ENCODE data around the gene PCDHGA10.
"Not testable (repeated sequence)": the region's sequence is repeated elsewhere in the genome, so short reads cannot be mapped to it uniquely, and the experiment has no call there.

Gene PCDHGA10

DNA sequence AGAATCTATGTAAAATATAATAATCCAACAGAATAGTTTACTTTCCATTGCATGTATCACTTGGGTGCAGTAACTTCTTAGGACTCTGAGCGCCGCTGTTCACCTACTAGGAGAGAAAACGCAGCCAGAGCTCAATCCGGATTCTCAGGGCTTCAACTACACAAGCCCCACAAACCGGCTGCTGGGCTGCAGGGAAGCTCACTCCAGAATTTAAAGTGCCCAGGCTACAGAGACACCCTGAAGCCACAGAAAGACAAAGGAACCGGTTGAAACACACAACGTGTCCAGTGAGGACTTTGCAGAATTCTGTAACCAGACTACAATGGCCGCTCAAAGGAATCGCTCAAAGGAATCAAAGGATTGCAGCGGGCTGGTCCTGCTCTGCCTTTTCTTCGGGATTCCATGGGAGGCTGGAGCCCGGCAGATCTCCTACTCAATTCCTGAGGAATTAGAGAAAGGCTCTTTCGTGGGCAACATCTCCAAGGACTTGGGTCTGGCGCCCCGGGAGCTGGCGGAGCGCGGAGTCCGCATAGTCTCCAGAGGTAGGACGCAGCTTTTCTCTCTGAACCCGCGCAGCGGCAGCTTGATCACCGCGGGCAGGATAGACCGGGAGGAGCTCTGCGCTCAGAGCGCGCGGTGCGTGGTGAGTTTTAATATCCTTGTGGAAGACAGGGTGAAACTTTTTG, at the start of gene PCDHGA10:
PCDHGA10 (plus strand) TSS at position 134 of the 686 bp plus-strand sequence; CDS start at position 323, 189 bp downstream.
- DNase-seq, result no peak

DNA sequence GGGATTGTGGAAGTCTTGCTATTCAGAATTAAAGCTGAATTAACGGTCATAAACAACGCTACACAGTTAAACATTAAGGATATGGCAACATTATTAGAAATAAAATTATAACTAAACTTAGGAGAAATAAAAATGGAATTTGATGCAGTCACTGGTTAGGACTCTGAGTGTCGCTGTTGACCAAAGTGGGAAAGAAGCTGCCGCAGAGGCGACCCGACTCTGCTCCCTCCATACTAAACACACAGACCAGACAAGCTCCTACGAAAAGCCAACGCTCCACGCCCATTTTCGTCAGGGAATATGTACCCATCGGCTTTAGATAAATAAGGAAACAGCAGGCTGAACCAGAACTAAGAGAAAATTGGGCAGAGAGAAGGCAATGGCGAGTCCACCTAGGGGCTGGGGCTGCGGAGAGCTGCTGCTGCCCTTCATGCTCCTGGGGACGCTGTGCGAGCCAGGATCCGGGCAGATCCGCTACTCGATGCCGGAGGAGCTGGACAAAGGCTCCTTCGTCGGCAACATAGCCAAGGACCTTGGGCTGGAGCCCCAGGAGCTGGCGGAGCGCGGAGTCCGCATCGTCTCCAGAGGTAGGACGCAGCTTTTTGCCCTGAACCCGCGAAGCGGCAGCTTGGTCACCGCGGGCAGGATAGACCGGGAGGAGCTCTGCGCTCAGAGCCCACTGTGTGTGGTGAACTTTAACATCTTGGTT, 48.7 kb upstream of the PCDHGA10 start, which contains the start of gene PCDHGA5:
PCDHGA5 (plus strand) TSS at position 211 of the 709 bp plus-strand sequence; CDS start at position 380, 169 bp downstream.
- DNase-seq, result no peak

DNA sequence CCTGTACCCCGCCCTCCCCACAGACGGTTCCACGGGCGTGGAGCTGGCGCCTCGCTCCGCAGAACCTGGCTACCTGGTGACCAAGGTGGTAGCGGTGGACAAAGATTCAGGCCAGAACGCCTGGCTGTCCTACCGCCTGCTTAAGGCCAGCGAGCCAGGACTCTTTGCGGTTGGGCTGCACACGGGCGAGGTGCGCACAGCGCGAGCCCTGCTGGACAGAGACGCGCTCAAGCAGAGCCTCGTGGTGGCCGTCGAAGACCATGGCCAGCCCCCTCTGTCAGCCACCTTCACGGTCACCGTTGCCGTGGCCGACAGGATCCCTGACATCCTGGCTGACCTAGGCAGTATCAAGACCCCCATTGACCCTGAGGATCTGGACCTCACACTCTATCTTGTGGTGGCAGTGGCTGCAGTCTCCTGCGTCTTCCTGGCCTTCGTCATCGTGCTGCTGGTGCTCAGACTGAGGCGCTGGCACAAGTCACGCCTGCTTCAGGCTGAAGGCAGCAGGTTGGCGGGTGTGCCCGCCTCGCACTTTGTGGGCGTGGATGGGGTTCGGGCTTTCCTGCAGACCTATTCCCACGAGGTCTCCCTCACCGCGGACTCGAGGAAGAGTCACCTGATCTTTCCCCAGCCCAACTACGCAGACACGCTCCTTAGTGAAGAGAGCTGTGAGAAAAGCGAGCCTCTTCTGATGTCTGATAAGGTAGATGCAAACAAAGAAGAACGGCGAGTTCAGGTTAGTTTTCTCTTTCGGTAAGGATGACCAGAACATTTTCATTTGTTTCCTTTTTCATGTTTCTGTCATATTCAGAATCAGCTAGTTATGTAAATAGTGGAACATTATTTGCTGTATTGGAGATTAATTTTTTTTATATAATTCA, 46.5 kb upstream of the PCDHGA10 start:
- DNase-seq, result no peak

DNA sequence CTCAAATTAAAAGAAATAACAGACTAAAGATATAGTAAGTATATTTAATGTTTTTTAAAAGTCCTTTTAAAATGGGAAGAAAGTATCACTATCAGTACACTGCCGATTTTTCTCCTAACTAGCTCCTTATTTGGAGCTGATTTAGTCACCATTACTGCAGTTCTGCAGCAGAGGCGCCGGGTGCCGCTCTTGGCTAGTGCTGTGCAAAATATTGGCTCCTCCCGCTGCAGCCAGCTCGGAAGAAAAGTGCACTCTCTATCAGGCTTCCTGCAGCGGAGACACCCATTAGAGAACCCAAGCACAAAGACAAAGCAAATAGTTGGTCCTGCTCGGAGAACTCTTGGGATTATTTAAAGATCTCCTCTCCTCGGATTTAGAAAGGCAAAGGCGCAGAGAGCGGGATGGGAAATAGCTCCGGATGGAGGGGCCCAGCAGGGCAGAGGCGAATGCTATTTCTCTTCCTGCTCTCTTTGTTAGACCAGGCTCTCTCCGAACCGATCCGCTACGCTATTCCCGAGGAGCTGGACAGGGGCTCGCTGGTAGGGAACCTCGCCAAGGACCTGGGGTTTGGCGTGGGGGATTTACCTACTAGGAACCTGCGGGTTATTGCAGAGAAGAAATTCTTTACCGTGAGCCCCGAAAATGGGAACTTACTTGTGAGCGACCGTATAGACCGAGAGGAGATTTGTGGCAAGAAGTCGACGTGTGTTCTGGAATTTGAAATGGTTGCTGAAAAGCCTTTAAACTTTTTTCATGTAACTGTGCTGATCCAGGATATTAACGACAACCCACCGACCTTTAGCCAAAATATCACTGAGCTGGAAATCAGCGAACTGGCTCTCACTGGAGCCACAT, 42.6 kb upstream of the PCDHGA10 start, which contains the start of gene PCDHGB3:
PCDHGB3 (plus strand) TSS at position 249 of the 855 bp plus-strand sequence; CDS start at position 402, 153 bp downstream.
- no peak for DNase-seq

DNA sequence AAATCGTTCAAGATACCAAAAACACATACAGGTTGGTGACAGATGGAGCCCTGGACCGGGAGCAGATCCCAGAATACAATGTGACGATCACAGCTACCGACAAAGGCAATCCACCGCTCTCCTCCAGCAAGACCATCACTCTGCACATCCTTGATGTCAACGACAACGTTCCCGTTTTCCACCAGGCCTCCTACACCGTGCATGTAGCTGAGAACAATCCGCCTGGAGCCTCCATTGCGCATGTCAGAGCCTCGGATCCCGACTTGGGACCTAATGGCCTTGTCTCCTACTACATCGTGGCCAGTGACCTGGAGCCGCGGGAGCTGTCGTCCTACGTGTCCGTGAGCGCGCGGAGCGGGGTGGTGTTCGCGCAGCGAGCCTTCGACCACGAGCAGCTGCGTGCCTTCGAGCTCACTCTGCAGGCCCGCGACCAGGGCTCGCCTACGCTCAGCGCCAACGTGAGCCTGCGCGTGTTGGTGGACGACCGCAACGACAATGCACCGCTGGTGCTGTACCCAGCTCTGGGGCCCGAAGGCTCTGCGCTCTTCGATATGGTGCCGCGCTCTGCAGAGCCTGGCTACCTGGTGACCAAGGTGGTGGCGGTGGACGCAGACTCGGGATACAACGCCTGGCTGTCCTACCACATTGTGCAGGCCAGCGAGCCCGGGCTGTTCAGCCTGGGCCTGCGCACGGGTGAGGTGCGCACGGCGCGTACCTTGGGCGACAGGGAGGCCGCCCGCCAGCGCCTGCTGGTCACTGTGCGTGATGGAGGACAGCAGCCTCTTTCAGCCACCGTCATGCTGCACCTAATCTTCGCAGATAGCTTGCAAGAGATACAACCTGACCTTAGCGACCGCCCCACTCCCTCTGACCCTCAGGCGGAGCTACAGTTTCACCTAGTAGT, 41.0 kb upstream of the PCDHGA10 start:
- DNase-seq, result no peak

DNA sequence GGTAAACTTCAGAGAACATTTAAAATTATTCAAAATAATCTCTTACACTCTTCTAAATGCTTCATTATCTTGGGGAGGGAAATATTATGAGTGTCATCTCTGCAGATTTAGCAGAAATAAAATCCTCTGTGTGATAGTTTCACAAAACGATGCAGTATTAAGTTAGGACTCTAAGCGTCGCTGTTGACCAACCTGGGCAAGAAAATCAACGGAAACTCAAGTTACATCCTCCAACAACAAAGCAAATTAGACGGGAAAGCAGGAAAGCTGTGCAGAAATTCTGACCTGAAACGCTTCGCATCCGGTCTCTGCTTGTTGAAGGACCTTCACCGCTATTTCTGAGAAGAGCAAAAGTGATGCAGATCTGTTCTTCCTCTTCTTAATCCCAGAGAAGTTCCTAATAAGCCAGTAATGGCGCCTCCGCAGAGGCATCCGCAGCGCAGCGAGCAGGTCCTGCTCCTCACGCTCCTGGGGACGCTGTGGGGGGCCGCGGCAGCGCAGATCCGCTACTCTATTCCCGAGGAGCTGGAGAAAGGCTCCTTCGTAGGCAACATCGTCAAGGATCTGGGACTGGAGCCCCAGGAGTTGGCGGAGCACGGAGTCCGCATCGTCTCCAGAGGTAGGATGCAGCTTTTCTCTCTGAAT, 39.0 kb upstream of the PCDHGA10 start, which contains the start of gene PCDHGA6:
PCDHGA6 (plus strand) TSS at position 219 of the 645 bp plus-strand sequence; CDS start at position 412, 193 bp downstream.
- DNase-seq, result no peak

DNA sequence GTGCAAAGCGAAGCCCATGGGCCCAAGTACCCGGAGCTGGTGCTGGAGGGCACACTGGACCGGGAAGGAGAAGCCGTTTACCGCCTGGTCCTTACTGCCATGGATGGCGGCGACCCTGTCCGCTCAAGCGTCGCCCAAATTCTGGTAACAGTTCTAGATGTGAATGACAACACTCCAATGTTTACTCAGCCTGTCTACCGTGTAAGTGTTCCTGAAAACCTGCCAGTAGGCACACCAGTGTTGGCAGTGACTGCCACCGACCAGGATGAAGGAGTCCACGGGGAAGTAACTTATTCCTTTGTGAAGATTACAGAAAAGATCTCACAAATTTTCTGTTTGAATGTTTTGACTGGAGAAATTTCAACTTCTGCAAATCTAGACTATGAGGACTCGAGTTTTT, 38.2 kb upstream of the PCDHGA10 start:
- no peak for DNase-seq

DNA sequence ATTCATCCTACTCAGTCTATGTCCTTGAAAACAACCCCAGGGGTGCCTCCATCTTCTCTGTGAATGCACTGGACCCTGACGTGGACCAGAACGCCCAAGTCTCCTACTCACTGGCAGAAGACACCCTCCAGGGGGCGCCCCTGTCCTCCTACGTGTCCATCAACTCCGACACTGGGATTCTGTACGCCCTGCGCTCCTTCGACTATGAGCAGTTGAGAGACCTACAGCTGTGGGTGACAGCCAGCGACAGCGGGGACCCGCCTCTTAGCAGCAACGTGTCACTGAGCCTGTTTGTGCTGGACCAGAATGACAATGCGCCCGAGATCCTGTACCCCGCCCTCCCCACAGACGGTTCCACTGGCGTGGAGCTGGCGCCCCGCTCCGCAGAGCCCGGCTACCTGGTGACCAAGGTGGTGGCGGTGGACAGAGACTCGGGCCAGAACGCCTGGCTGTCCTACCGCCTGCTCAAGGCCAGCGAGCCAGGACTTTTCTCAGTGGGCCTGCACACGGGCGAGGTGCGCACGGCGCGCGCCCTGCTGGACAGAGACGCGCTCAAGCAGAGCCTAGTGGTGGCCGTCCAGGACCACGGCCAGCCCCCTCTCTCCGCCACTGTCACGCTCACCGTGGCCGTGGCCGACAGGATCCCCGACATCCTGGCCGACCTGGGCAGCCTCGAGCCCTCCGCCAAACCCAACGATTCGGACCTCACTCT, 37.2 kb upstream of the PCDHGA10 start:
- not testable (repeated sequence) for DNase-seq

DNA sequence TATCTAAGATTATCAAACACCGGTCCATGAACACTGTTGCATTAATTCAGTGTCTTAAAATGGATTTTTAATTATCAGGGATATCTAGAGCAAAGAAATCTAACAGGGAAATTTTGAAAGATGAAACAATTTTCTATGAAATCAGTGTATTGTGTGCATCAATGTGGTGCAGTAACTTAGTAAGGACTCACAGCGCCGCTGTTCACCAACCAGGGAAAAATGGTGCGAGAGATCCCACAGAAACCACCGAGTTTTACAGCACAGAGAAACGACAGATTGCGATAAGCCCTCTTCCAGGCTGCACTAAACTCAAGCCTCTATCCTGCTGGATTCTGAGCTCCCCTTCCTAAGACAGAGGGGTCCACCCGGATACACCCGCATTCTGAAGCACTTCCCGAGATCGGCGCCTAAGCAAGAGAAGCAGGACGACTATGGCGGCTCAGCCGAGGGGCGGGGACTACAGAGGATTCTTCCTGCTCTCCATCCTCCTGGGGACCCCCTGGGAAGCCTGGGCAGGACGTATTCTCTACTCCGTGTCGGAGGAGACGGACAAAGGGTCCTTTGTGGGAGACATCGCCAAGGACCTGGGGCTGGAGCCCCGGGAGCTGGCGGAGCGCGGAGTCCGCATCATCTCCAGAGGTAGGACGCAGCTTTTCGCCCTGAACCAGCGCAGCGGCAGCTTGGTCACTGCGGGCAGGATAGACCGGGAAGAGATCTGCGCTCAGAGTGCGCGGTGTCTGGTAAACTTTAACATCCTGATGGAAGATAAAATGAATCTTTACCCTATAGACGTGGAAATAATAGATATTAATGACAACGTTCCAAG, 30.1 kb upstream of the PCDHGA10 start, which contains the start of gene PCDHGA7:
PCDHGA7 (plus strand) TSS at position 274 of the 826 bp plus-strand sequence; CDS start at position 432, 158 bp downstream.
- DNase-seq, result no peak

DNA sequence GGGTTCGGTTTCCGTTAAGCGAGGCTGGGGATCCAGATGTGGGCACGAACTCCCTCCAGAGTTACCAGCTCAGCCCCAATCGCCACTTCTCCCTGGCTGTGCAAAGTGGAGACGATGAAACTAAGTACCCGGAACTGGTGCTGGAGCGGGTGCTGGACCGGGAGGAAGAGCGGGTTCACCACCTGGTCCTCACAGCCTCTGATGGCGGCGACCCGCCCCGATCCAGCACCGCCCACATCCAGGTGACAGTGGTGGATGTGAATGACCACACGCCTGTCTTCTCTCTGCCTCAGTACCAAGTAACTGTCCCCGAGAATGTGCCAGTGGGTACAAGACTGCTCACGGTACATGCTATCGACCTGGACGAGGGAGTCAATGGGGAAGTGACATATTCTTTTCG, 29.4 kb upstream of the PCDHGA10 start:
- no peak for DNase-seq

DNA sequence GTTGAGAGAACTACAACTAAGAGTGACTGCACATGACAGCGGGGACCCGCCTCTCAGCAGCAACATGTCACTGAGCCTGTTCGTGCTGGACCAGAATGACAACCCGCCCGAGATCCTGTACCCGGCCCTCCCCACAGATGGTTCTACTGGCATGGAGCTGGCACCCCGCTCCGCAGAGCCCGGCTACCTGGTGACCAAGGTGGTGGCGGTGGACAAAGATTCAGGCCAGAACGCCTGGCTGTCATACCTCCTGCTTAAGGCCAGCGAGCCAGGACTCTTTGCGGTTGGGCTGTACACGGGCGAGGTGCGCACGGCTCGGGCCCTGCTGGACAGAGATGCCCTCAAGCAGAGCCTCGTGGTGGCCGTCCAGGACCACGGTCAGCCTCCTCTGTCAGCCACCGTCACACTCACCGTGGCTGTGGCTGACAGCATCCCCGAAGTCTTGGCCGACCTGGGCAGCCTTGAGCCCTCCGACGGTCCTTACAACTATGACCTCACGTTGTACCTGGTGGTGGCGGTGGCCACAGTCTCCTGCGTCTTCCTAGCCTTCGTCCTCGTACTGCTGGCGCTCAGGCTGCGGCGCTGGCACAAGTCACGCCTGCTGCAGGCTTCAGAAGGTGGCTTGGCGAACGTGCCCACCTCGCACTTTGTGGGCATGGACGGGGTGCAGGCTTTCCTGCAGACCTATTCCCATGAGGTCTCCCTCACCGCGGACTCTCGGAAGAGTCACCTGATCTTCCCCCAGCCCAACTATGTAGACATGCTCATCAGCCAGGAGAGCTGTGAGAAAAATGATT, 28.1 kb upstream of the PCDHGA10 start:
- no peak for DNase-seq

DNA sequence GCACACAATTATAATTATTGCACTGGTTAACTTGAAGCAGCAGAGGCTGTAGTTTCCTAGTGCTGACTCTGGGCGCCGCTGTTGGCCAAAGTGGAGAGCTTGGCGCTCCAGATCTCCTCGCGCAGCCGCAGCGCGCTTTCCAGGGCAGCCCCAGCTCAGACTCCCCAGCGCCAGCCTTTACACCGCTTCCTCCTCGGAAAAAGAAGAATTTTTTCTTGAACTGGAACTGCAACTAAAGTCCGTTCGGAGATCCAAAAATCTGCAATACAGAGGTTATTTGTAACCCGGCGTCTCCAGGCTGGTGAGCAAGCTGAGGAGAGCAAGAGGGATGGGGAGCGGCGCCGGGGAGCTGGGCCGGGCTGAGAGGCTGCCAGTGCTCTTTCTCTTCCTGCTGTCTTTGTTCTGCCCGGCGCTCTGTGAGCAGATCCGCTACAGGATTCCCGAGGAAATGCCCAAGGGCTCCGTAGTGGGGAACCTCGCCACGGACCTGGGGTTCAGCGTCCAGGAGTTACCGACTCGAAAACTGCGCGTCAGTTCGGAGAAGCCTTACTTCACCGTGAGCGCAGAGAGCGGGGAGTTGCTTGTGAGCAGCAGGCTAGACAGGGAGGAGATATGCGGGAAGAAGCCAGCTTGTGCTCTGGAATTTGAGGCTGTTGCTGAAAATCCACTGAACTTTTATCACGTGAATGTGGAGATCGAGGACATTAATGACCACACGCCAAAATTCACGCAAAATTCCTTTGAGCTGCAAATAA, 25.1 kb upstream of the PCDHGA10 start, which contains the start of gene PCDHGB4:
PCDHGB4 (plus strand) TSS at position 142 of the 755 bp plus-strand sequence; CDS start at position 329, 187 bp downstream.
- not testable (repeated sequence) for DNase-seq

DNA sequence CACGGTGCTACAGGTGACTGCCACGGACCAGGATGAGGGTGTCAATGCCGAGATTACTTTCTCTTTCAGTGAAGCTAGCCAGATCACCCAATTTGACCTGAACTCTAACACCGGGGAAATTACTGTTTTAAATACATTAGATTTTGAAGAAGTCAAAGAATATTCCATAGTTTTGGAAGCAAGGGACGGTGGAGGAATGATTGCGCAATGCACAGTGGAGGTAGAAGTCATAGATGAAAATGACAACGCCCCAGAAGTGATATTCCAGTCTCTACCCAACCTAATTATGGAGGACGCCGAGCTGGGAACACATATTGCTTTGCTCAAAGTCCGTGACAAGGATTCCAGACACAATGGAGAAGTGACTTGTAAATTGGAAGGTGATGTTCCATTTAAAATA, 24.1 kb upstream of the PCDHGA10 start:
- DNase-seq, result no peak

DNA sequence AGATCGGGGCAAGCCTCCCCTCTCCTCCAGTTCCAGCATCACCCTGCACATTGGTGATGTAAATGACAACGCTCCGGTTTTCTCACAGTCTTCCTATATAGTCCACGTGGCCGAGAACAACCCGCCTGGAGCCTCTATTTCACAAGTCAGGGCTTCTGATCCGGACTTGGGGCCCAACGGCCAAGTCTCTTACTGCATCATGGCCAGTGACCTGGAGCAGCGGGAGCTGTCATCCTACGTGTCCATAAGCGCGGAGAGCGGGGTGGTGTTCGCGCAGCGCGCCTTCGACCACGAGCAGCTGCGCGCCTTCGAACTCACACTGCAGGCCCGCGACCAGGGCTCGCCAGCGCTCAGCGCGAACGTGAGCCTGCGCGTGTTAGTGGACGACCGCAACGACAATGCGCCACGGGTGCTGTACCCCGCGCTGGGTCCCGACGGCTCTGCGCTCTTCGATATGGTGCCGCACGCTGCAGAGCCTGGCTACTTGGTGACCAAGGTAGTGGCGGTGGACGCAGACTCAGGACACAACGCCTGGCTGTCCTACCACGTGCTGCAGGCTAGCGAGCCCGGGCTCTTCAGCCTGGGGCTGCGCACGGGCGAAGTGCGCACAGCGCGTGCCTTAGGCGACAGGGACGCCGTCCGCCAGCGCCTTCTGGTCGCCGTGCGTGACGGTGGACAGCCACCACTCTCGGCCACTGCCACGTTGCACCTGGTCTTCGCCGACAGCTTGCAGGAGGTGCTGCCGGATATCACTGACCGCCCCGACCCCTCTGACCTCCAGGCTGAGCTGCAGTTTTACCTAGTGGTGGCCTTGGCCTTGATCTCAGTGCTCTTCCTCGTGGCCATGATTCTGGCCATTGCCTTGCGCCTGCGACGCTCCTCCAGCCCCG, 23.4 kb upstream of the PCDHGA10 start:
- DNase-seq, result no peak

DNA sequence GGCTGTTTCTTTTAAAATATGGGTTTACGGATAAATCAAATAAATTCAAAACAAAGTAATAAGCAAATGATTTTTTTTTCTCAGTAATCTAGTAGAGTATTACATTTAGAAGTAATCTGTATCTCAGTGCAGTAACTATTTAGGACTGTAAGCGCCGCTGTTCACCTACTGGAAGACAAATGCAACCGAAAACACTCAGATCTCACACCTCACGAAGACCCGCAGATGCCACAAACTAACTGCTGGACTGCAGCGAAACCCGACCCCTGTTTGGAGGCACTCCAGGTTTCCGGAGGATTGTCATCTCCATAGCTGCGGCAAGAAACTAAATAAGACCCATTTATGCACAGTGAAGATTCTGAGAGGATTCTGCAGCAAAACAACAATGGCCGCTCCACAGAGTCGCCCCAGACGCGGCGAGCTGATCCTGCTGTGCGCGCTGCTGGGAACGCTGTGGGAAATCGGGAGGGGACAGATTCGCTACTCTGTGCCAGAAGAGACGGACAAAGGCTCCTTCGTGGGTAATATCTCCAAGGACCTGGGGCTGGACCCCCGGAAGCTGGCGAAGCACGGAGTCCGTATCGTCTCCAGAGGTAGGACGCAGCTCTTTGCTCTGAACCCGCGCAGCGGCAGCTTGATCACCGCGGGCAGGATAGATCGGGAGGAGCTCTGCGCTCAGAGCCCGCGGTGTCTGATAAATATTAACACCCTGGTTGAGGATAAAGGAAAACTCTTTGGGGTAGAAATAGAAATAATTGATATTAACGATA, 20.2 kb upstream of the PCDHGA10 start, which contains the start of gene PCDHGA8:
PCDHGA8 (plus strand) TSS at position 205 of the 770 bp plus-strand sequence; CDS start at position 386, 181 bp downstream.
- DNase-seq, result peak in 1 of 2 experiments; percentile 52

Data from SW 1271 (cell line).